ENCODE measurements around the gene MCF2L2. TPM values are rescaled to one million over a fixed set of nuclear protein-coding genes. Genes with fewer than 3 reads are reported as not detected.

MCF2L2 gene
- total RNA-seq, 1 experiment from 2014 or later: 3.4 TPM

- TF ChIP-seq, protein P1, sequence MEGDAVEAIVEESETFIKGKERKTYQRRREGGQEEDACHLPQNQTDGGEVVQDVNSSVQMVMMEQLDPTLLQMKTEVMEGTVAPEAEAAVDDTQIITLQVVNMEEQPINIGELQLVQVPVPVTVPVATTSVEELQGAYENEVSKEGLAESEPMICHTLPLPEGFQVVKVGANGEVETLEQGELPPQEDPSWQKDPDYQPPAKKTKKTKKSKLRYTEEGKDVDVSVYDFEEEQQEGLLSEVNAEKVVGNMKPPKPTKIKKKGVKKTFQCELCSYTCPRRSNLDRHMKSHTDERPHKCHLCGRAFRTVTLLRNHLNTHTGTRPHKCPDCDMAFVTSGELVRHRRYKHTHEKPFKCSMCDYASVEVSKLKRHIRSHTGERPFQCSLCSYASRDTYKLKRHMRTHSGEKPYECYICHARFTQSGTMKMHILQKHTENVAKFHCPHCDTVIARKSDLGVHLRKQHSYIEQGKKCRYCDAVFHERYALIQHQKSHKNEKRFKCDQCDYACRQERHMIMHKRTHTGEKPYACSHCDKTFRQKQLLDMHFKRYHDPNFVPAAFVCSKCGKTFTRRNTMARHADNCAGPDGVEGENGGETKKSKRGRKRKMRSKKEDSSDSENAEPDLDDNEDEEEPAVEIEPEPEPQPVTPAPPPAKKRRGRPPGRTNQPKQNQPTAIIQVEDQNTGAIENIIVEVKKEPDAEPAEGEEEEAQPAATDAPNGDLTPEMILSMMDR (IDR thresholded peaks at IDR 0.05; ENCODE audit: unreplicated experiment): no peak
- H3K27me3 Mint-ChIP-seq (ENCODE audit: insufficient read depth, unreplicated experiment): no peaks in the 10 kb centered on the region
- BruUV-seq (replicated peaks): no TSS peak
- CTCF ChIA-PET: interaction anchor here (1.0 kb wide), 1 partner anchor 105 kb away, joined by 4 read pairs; no protein-coding TSS in a partner anchor
- POLR2A ChIA-PET: interaction anchor here (1.3 to 11.4 kb wide), 7 partner anchors 9 to 80 kb away, joined by 3 to 219 read pairs (median 16); partner anchors contain the start of gene B3GNT5
- no peak overlapping the region for H3K4me3 Mint-ChIP-seq (ENCODE audit: unreplicated experiment)
- intact Hi-C loops (cut with micrococcal nuclease): no loop called here
- peaks cover 21% of the 10 kb centered on the region for H3K36me3 Mint-ChIP-seq (ENCODE audit: insufficient read depth, unreplicated experiment)
- H3K9me3 Mint-ChIP-seq (ENCODE audit: unreplicated experiment): no peaks in the 10 kb centered on the region
- peak overlapping the region; percentile 86 for H3K27ac Mint-ChIP-seq (ENCODE audit: low read depth, unreplicated experiment)
- no peak for DNase-seq (ENCODE audit: unreplicated experiment)
- peaks cover 42% of the 10 kb centered on the region for H3K4me1 Mint-ChIP-seq (ENCODE audit: insufficient read depth, unreplicated experiment)
Observed at GRCh38 chr3:183290216-183290615, 138.2 kb downstream of the MCF2L2 start.

DNA sequence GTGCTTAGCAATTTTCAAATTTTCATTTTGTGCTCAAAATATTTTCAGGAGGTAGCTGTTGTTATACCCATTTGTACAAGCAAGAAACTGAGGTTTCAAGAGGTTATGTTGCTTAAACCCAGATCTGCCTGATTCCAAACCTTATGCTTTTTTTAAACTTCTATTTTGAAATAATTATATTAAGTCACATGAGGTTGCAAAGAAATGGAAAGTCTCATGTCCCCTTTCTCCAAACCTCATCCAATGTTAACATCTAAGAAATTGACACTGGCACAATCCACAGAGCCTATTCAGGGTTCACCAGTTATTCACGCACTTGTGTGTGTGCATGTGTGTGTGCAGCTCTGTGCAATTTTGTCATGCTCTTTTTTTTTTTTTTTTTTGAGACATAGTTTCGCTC is 140.3 kb downstream of the MCF2L2 start:
- H3K27ac Mint-ChIP-seq (ENCODE audit: low read depth, unreplicated experiment): peak overlapping the region; percentile 91
- H3K4me3 Mint-ChIP-seq (ENCODE audit: unreplicated experiment): peak overlapping the region; percentile 59
- H3K27me3 Mint-ChIP-seq (ENCODE audit: insufficient read depth, unreplicated experiment): no peaks in the 10 kb centered on the region
- H3K36me3 Mint-ChIP-seq (ENCODE audit: insufficient read depth, unreplicated experiment): peaks cover 28% of the 10 kb centered on the region
- peaks cover 43% of the 10 kb centered on the region for H3K4me1 Mint-ChIP-seq (ENCODE audit: insufficient read depth, unreplicated experiment)
- TF ChIP-seq, protein P1 (IDR thresholded peaks at IDR 0.05; ENCODE audit: unreplicated experiment): no peak
- BruUV-seq (replicated peaks): no TSS peak
- H3K9me3 Mint-ChIP-seq (ENCODE audit: unreplicated experiment): no peaks in the 10 kb centered on the region
- no peak for DNase-seq (ENCODE audit: unreplicated experiment)
- intact Hi-C loops (cut with micrococcal nuclease): loop anchor here (10.0 kb wide), 1 partner anchor 103 kb away; no protein-coding TSS in a partner anchor
- CTCF ChIA-PET: interaction anchor here (0.6 to 1.8 kb wide), 4 partner anchors 23 to 381 kb away, joined by 3 to 4 read pairs (median 4); no protein-coding TSS in a partner anchor
- POLR2A ChIA-PET: interaction anchor here (0.6 to 11.4 kb wide), 12 partner anchors 9 to 561 kb away, joined by 3 to 219 read pairs (median 8); partner anchors contain the start of gene B3GNT5

DNA sequence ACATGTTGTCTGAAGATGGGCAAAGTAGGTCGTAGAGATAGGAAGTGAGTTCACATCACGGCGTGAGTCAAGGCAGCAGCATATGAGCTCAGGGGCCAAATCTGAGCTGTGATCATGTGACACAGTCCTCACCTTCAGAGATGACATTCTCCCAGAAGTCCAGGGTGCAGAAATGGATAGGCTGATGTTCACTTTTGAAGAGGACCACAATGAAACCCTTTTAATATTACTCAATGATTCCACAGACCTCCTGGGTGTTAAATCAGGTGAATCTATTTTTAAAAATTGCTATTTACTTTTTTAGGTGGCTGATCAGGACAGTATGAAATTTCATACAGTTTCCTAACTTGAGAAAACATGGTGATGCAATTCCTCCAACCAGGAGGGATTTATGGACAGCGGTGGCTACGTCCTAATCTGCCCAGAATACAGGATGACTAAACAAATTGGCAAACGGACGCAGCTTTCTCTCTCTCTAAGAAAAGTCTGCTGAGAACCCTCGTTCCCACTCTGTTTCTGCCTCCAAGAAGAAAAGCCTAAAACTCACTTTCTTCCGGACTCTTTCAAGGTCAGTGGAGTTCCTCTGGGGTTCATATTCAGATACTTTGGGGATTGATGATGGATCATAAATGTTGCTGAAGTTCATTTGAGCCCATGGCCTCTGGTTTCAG is 141.0 kb downstream of the MCF2L2 start:
- ChIA-PET POLR2A (interaction anchor here (0.5 to 11.4 kb wide), 15 partner anchors 8 to 96 kb away, joined by 3 to 219 read pairs (median 6); partner anchors contain the start of gene B3GNT5), CTCF (interaction anchor here (1.0 to 1.2 kb wide), 3 partner anchors 22 to 103 kb away, joined by 4 to 7 read pairs (median 5); no protein-coding TSS in a partner anchor)
- peaks cover 28% of the 10 kb centered on the region for H3K36me3 Mint-ChIP-seq (ENCODE audit: insufficient read depth, unreplicated experiment)
- H3K27me3 Mint-ChIP-seq (ENCODE audit: insufficient read depth, unreplicated experiment): no peaks in the 10 kb centered on the region
- TF ChIP-seq, protein P1 (IDR thresholded peaks at IDR 0.05; ENCODE audit: unreplicated experiment): no peak
- peak overlapping the region; percentile 91 for H3K27ac Mint-ChIP-seq (ENCODE audit: low read depth, unreplicated experiment)
- H3K4me3 Mint-ChIP-seq (ENCODE audit: unreplicated experiment): peak overlapping the region; percentile 59
- intact Hi-C loops (cut with micrococcal nuclease): loop anchor here (2.0 to 10.0 kb wide), 3 partner anchors 33 to 103 kb away; no protein-coding TSS in a partner anchor
- no peaks in the 10 kb centered on the region for H3K9me3 Mint-ChIP-seq (ENCODE audit: unreplicated experiment)
- DNase-seq (ENCODE audit: unreplicated experiment): peak; percentile 95
- BruUV-seq (replicated peaks): no TSS peak
- peaks cover 43% of the 10 kb centered on the region for H3K4me1 Mint-ChIP-seq (ENCODE audit: insufficient read depth, unreplicated experiment)

GRCh38 chr3:183285828-183286457 is 142.5 kb downstream of the MCF2L2 start:
- Mint-ChIP-seq H3K27me3 (ENCODE audit: insufficient read depth, unreplicated experiment) (no peaks in the 10 kb centered on the region), H3K4me1 (ENCODE audit: insufficient read depth, unreplicated experiment) (peaks cover 31% of the 10 kb centered on the region), H3K36me3 (ENCODE audit: insufficient read depth, unreplicated experiment) (peaks cover 20% of the 10 kb centered on the region), H3K9me3 (ENCODE audit: unreplicated experiment) (no peaks in the 10 kb centered on the region), H3K27ac (ENCODE audit: low read depth, unreplicated experiment) (peak overlapping the region; percentile 91), H3K4me3 (ENCODE audit: unreplicated experiment) (peak overlapping the region; percentile 48)
- POLR2A ChIA-PET: interaction anchor here (0.7 to 11.4 kb wide), 20 partner anchors 10 to 152 kb away, joined by 3 to 219 read pairs (median 4); partner anchors contain the start of gene B3GNT5
- DNase-seq (ENCODE audit: unreplicated experiment): peak; percentile 99
- TF ChIP-seq, protein P1 (IDR thresholded peaks at IDR 0.05; ENCODE audit: unreplicated experiment): no peak
- no TSS peak for BruUV-seq (replicated peaks)
- intact Hi-C loops (cut with micrococcal nuclease): loop anchor here (2.0 to 10.0 kb wide), 3 partner anchors 31 to 101 kb away; no protein-coding TSS in a partner anchor
- CTCF ChIA-PET: interaction anchor here (0.6 to 1.7 kb wide), 8 partner anchors 20 to 101 kb away, joined by 3 to 9 read pairs (median 5); partner anchors contain the start of gene B3GNT5
